H1 (cell line): ENCODE data around the gene MAP7D2. TPM values are rescaled to one million over a fixed set of nuclear protein-coding genes. Genes with fewer than 3 reads are reported as not detected.

ENCODE experiments used
- CTCF ChIA-PET: fragments of 300-600 bp; sonication (Branson Sonifier 250); formaldehyde crosslinking; loops from one replicate; lab custom pipeline; 2021; ENCODE audit not compliant: partially characterized antibody; lab: Charles Lee
- POLR2A ChIA-PET: fragments of 300-600 bp; sonication (Branson Sonifier 250); formaldehyde crosslinking; loops from one replicate; lab custom pipeline; 2021; ENCODE audit warnings: inconsistent platforms; ENCODE audit not compliant: partially characterized antibody; lab: Charles Lee
- DNase-seq, 2 experiments: peaks; one replicate each; pipeline versions ENCODE4 v3.0.0 to v3.0.0-alpha.2; 2010 to 2022; ENCODE audit warnings: low spot score in 2 of 2, low read depth in 1 of 2, mixed read lengths in 1 of 2
- FAIRE-seq: peaks from 2 replicates; lab custom pipeline; 2011; peaks lifted over from hg19 to GRCh38; lab: Jason Lieb, UNC
- H2AFZ ChIP-seq: 2 replicates; pipeline ENCODE4 v1.8.1; 2012; ENCODE audit warnings: low read length, inconsistent platforms
- H2AK5ac ChIP-seq: 2 replicates; pipeline ENCODE4 v1.6.1; 2013; ENCODE audit warnings: low read depth, low read length
- H2BK120ac ChIP-seq: replicated peaks from 2 replicates; pipeline ENCODE3; 2013; ENCODE audit warnings: low read depth, low read length, inconsistent platforms
- H2BK12ac ChIP-seq: 2 replicates; pipeline ENCODE4 v1.6.1; 2013; ENCODE audit warnings: low read depth, low read length
- H2BK15ac ChIP-seq: 2 replicates; pipeline ENCODE4 v1.6.1; 2013; ENCODE audit warnings: low read length
- H2BK20ac ChIP-seq: 2 replicates; pipeline ENCODE4 v1.6.1; 2013; ENCODE audit warnings: low read length
- H2BK5ac ChIP-seq: 2 replicates; pipeline ENCODE4 v1.6.1; 2013; ENCODE audit warnings: low read depth, low read length
- H3K14ac ChIP-seq: 2 replicates; pipeline ENCODE4 v1.6.1; 2013; ENCODE audit warnings: inconsistent platforms; ENCODE audit not compliant: insufficient read length
- H3K18ac ChIP-seq: 2 replicates; pipeline ENCODE4 v1.6.1; 2013; ENCODE audit warnings: low read length; ENCODE audit errors: extremely low read depth
- H3K23ac ChIP-seq: 2 replicates; pipeline ENCODE4 v1.6.1; 2013; ENCODE audit warnings: inconsistent platforms; ENCODE audit not compliant: insufficient read length
- H3K23me2 ChIP-seq: 2 replicates; pipeline ENCODE4 v1.6.1; 2013; ENCODE audit warnings: low read depth, low read length
- H3K27ac ChIP-seq: 2 replicates; pipeline ENCODE4 v1.6.1; 2011; ENCODE audit warnings: low read depth, low read length, inconsistent platforms
- H3K27me3 ChIP-seq, 4 experiments: replicated peaks in 1 of 4; 1 replicate in 1 of 4; 2 replicates in 3 of 4; pipeline versions ENCODE4 v1.6.1 to v1.8.1; 2011 to 2013; ENCODE audit warnings: low read length in 3 of 4, mild to moderate bottlenecking in 3 of 4, inconsistent platforms in 2 of 4, mixed read lengths in 2 of 4, moderate library complexity in 1 of 4; ENCODE audit not compliant: control insufficient read depth in 3 of 4, insufficient read depth in 3 of 4; ENCODE audit errors: extremely low read depth in 1 of 4
- H3K36me3 ChIP-seq, 4 experiments: 2 replicates each; pipeline versions ENCODE4 v1.6.1 to v1.8.1; 2011 to 2013; ENCODE audit warnings: mild to moderate bottlenecking in 4 of 4, low read length in 3 of 4, moderate library complexity in 2 of 4, control low read depth in 1 of 4, inconsistent platforms in 1 of 4; ENCODE audit not compliant: insufficient read depth in 4 of 4, control insufficient read depth in 2 of 4
- H3K4ac ChIP-seq: replicated peaks from 2 replicates; pipeline ENCODE3; 2013; ENCODE audit warnings: low read length, low read depth, mixed read lengths, inconsistent platforms; ENCODE audit not compliant: insufficient read length
- H3K4me1 ChIP-seq, 4 experiments: replicated peaks in 1 of 4; 1 replicate in 1 of 4; 2 replicates in 3 of 4; pipeline versions ENCODE4 v1.6.1 to v1.8.1; 2011 to 2013; ENCODE audit warnings: low read length in 3 of 4, inconsistent platforms in 2 of 4, mixed read lengths in 1 of 4; ENCODE audit not compliant: insufficient read depth in 4 of 4, control insufficient read depth in 3 of 4
- H3K4me2 ChIP-seq, 2 experiments: 2 replicates each; pipeline versions ENCODE4 v1.6.1 to v1.8.1; 2011 to 2013; ENCODE audit warnings: low read depth in 2 of 2, low read length in 2 of 2, control low read depth in 1 of 2, inconsistent platforms in 1 of 2, mild to moderate bottlenecking in 1 of 2; ENCODE audit not compliant: insufficient read depth in 1 of 2
- H3K4me3 ChIP-seq, 4 experiments: fragments of 200-600, 300-600 bp in 1 of 4; sonication (generic), shearing (Covaris generic), sonication (Bioruptor Twin) in 1 of 4; 2 replicates each; pipeline versions ENCODE4 v1.5.1 to v1.8.1; 2011 to 2016; ENCODE audit warnings: low read length in 4 of 4, low read depth in 3 of 4, control low read depth in 2 of 4, inconsistent platforms in 2 of 4, mild to moderate bottlenecking in 2 of 4, mixed read lengths in 1 of 4, moderate library complexity in 1 of 4; ENCODE audit not compliant: insufficient read depth in 2 of 4; ENCODE audit errors: extremely low read depth in 1 of 4
- H3K56ac ChIP-seq: replicated peaks from 2 replicates; pipeline ENCODE3; 2013; ENCODE audit warnings: low read depth, mild to moderate bottlenecking, mixed read lengths, low read length, inconsistent platforms; ENCODE audit not compliant: insufficient read length
- H3K79me1 ChIP-seq: 2 replicates; pipeline ENCODE4 v1.6.1; 2013; ENCODE audit warnings: low read depth, low read length, control low read depth
- H3K79me2 ChIP-seq, 2 experiments: 2 replicates each; pipeline versions ENCODE4 v1.6.1 to v1.8.1; 2012 to 2013; ENCODE audit warnings: low read length in 2 of 2, mild to moderate bottlenecking in 2 of 2, inconsistent platforms in 1 of 2; ENCODE audit not compliant: insufficient read depth in 2 of 2, control insufficient read depth in 1 of 2
- H3K9ac ChIP-seq, 4 experiments: replicated peaks in 1 of 4; 1 replicate in 1 of 4; 2 replicates in 3 of 4; pipeline versions ENCODE4 v1.6.1 to v1.8.1; 2011 to 2013; ENCODE audit warnings: low read depth in 3 of 4, low read length in 3 of 4, control low read depth in 2 of 4, mild to moderate bottlenecking in 2 of 4, moderate library complexity in 2 of 4, inconsistent platforms in 1 of 4; ENCODE audit errors: extremely low read depth in 1 of 4
- H3K9me3 ChIP-seq, 2 experiments: 2 replicates each; pipeline versions ENCODE4 v1.6.1 to v1.8.1; 2012 to 2013; ENCODE audit warnings: mild to moderate bottlenecking in 2 of 2, moderate library complexity in 2 of 2, control low read depth in 1 of 2, inconsistent platforms in 1 of 2, low read depth in 1 of 2, low read length in 1 of 2, mixed read lengths in 1 of 2; ENCODE audit not compliant: insufficient read depth in 2 of 2
- H4K20me1 ChIP-seq, 2 experiments: replicated peaks in 1 of 2; 2 replicates each; pipeline versions ENCODE3 to v1.8.1; 2011 to 2013; ENCODE audit warnings: inconsistent platforms in 2 of 2, low read length in 2 of 2, mild to moderate bottlenecking in 1 of 2; ENCODE audit not compliant: insufficient read depth in 2 of 2, control insufficient read depth in 1 of 2
- H4K5ac ChIP-seq: 2 replicates; pipeline ENCODE4 v1.6.1; 2013; ENCODE audit warnings: low read length, low read depth, mixed read lengths, inconsistent platforms; ENCODE audit not compliant: insufficient read length
- H4K8ac ChIP-seq: 2 replicates; pipeline ENCODE4 v1.8.0; 2013; ENCODE audit warnings: mild to moderate bottlenecking, moderate library complexity, low read length, inconsistent platforms; ENCODE audit not compliant: insufficient read depth; ENCODE audit errors: extremely low read depth
- H4K91ac ChIP-seq: replicated peaks from 2 replicates; pipeline ENCODE3; 2013; ENCODE audit warnings: low read length, mixed read lengths, inconsistent platforms; ENCODE audit not compliant: insufficient read length
- BCL11A ChIP-seq, 2 experiments: IDR thresholded peaks; one replicate each; pipeline ENCODE4 v1.6.1; 2011; ENCODE audit warnings: low read depth in 2 of 2, low read length in 2 of 2, mild to moderate bottlenecking in 2 of 2
- CHD2 ChIP-seq: IDR thresholded peaks from 2 replicates; pipeline ENCODE4 v1.6.1; 2012; ENCODE audit warnings: low read length, improper control_type of control experiment
- HDAC2 ChIP-seq, 2 experiments: fragments of 300-600 bp in 1 of 2; sonication (generic) in 1 of 2; IDR thresholded peaks; 2 replicates each; pipeline ENCODE4 v1.6.1; 2011 to 2012; ENCODE audit warnings: low read depth in 2 of 2, low read length in 2 of 2, mild to moderate bottlenecking in 2 of 2, moderate library complexity in 2 of 2, borderline replicate concordance in 1 of 2, inconsistent platforms in 1 of 2
- JUND ChIP-seq: IDR thresholded peaks from 2 replicates; pipeline ENCODE4 v1.6.1; 2011; ENCODE audit warnings: mild to moderate bottlenecking, improper control_type of control experiment, low read length
- KDM4A ChIP-seq: IDR thresholded peaks from one replicate; pipeline ENCODE4 v1.7.1; 2012; ENCODE audit warnings: low read depth, mild to moderate bottlenecking, moderate library complexity, low read length, inconsistent platforms; ENCODE audit not compliant: severe bottlenecking
- NRF1 ChIP-seq: IDR thresholded peaks from 2 replicates; pipeline ENCODE4 v1.6.1; 2011; ENCODE audit warnings: mild to moderate bottlenecking, low read depth, low read length, improper control_type of control experiment
- POU5F1 ChIP-seq: IDR thresholded peaks from 2 replicates; pipeline ENCODE4 v1.6.1; 2011; ENCODE audit warnings: low read depth, mild to moderate bottlenecking, low read length, moderate library complexity
- RAD21 ChIP-seq, 2 experiments: IDR thresholded peaks in 1 of 2; conservative IDR thresholded peaks in 1 of 2; 2 replicates each; pipeline ENCODE4 v1.6.1; 2011; ENCODE audit warnings: low read depth in 2 of 2, low read length in 2 of 2, improper control_type of control experiment in 1 of 2, inconsistent platforms in 1 of 2, mild to moderate bottlenecking in 1 of 2, moderate library complexity in 1 of 2
- WGBS, 2 experiments: shearing (Covaris generic) in 1 of 2; methylation state at CpG; one replicate each; pipeline versions ENCODE4 v1.1.6 to v1.1.7; 2013 to 2015; ENCODE audit warnings: low lambda C conversion rate in 2 of 2, mixed read lengths in 2 of 2, inconsistent platforms in 1 of 2, low coverage in 1 of 2, missing lambda C conversion rate in 1 of 2; ENCODE audit not compliant: insufficient replicate concordance in 2 of 2, insufficient coverage in 1 of 2, insufficient read length in 1 of 2; ENCODE audit errors: extremely low coverage in 1 of 2, missing lambda C conversion rate in 1 of 2; 5-methylcytosine and 5-hydroxymethylcytosine counted together
- polyA plus RNA-seq, 7 experiments: library from polyadenylated mRNA; depleted of rRNA in 3 of 7; stranded (reverse) in 5 of 7; unstranded in 2 of 7; fragments of >200 nt in 5 of 7; fragments of 200-250 nt in 2 of 7; gene quantifications; 1 replicate in 5 of 7; 2 replicates in 1 of 7; 4 replicates in 1 of 7; pipeline versions ENCODE4 v1.2.1 to v1.2.3, GENCODE V29; 2011 to 2013; ENCODE audit warnings: missing spikeins in 2 of 7, mixed read lengths in 2 of 7
- total RNA-seq: library from RNA; stranded (reverse); fragmentation: NEBNext Ultra II Directional; extraction: Animal tissue kit (Norgen Biotek cat#: 25700); gene quantifications from 2 replicates; pipeline ENCODE4 v1.2.1, GENCODE V29; 2021

The MAP7D2 gene
- total and polyA plus RNA-seq, 2 of the 8 experiments (the other 6 are each of a cell fraction or from before 2014, with no cell fraction given) = 0.65 to 0.83 TPM

- WGBS, 2 experiments = 0% methylated on average over 1 of the region's 103 CpGs; no CpG with 5 or more reads in 1 of the 2 experiments
- Histone ChIP-seq H3K4me2 (peak within 1 kb of the TSS; percentile 67 to 77), H3K79me1 (no peaks in the 10 kb centered on the region), H4K5ac (no peak within 1 kb of the TSS), H3K36me3 (no peaks in the 10 kb centered on the region), H3K79me2 (peaks cover 0 to 17% of the 10 kb centered on the region in 2 experiments; a peak in 1 of 4 replicates), H2AFZ (peak within 1 kb of the TSS; percentile 89; the same call in 1 of the 2 replicates), H3K9me3 (no peaks in the 10 kb centered on the region), H3K27me3 (no peaks in the 10 kb centered on the region), H3K9ac (peak within 1 kb of the TSS in 2 of 4 experiments; percentile 8 to 49; a peak in 3 of 7 replicates), H3K18ac (no peak within 1 kb of the TSS), H2BK12ac (no peak within 1 kb of the TSS), H3K4me1 (no peaks in the 10 kb centered on the region), H2BK5ac (no peak within 1 kb of the TSS), H3K4ac (no peak within 1 kb of the TSS), H2BK15ac (no peak within 1 kb of the TSS), H3K27ac (no peak within 1 kb of the TSS; the same call in 1 of the 2 replicates), H2BK120ac (no peak within 1 kb of the TSS), H3K14ac (no peak within 1 kb of the TSS), H3K23ac (no peak within 1 kb of the TSS), H3K56ac (no peak within 1 kb of the TSS), H3K4me3 (peak within 1 kb of the TSS; percentile 61 to 83 (median 70)), H2BK20ac (no peak within 1 kb of the TSS), H4K8ac (no peak within 1 kb of the TSS), H2AK5ac (no peak within 1 kb of the TSS), H3K23me2 (no peaks in the 10 kb centered on the region; the same call in 1 of the 2 replicates), H4K91ac (no peak within 1 kb of the TSS), H4K20me1 (no peaks in the 10 kb centered on the region)
- DNase-seq (peak; percentile 56 to 90), FAIRE-seq (no peak)
- ChIA-PET POLR2A (no interaction called here), CTCF (interaction anchor here (0.7 to 1.3 kb wide), 4 partner anchors 10 to 59 kb away, joined by 3 to 7 read pairs (median 4); no protein-coding TSS in a partner anchor)
- TF ChIP-seq NRF1 (no peak), CHD2 (no peak), POU5F1 (no peak), RAD21 (IDR thresholded peaks at IDR 0.05 in 1 of 2, conservative IDR thresholded peaks at IDR 0.05 in 1 of 2; ENCODE audit: low read depth in 2 of 2, low read length in 2 of 2) (peak; percentile 52 to 68; a peak in 3 of 4 replicates), KDM4A (peak; percentile 66), JUND (no peak), BCL11A (IDR thresholded peaks at IDR 0.05; ENCODE audit: low read depth in 2 of 2, low read length in 2 of 2) (no peak), HDAC2 (IDR thresholded peaks at IDR 0.05; ENCODE audit: borderline replicate concordance in 1 of 2, low read depth in 2 of 2, low read length in 2 of 2) (no peak)
These were observed 126.0 kb downstream of the MAP7D2 start, which contains the start of gene BCLAF3 for GRCh38 chrX:19990556-19991349. TSS of gene BCLAF3 (minus strand) at chrX:19991061. CDS start at chrX:19970264, 20,797 bp downstream.
